HG03097 (cell line): Measurements from ENCODE around the gene KRT3.
"Not testable (repeated sequence)": the region's sequence is repeated elsewhere in the genome, so short reads cannot be mapped to it uniquely, and the experiment has no call there.

Experiments used
- ATAC-seq: cut with Tn5 transposase; IDR thresholded peaks from one replicate; pipeline ENCODE4 v1.9.1; 2021; ENCODE audit not compliant: unreplicated experiment, low FRiP score

Gene KRT3

DNA sequence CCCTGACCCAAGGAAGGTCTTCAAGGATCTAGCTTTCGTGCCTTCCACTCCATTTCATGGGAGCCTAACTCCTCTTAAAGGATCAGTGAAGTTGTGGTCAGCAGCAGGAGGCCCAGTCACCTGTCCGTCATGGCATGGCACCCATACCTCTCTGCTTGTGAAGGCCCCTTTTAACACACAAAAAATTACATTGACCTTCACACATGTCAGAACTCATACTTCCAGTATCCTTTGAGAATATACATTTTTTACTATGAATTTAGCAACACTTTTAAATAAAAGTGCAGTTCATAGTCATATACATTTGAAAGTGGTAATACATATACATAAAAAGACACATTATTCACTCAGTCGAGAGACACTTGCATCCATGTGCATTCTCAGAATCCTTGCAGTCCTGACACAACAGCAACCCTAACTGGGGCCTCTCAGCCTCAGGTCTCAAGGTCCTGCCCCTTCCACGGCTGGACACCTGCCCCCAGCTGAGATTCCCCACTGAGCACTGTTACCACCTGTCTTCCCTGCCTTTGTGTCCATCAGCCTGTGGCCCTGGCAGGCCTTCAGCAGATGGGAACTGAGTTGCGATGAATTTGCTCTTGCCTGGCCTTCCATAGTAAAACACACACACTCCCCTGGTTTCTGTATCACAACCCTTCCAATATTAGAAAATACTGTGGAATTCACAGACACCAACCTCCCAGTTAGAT is 3.7 kb upstream of the KRT3 start:
- ATAC-seq, result no peak

DNA sequence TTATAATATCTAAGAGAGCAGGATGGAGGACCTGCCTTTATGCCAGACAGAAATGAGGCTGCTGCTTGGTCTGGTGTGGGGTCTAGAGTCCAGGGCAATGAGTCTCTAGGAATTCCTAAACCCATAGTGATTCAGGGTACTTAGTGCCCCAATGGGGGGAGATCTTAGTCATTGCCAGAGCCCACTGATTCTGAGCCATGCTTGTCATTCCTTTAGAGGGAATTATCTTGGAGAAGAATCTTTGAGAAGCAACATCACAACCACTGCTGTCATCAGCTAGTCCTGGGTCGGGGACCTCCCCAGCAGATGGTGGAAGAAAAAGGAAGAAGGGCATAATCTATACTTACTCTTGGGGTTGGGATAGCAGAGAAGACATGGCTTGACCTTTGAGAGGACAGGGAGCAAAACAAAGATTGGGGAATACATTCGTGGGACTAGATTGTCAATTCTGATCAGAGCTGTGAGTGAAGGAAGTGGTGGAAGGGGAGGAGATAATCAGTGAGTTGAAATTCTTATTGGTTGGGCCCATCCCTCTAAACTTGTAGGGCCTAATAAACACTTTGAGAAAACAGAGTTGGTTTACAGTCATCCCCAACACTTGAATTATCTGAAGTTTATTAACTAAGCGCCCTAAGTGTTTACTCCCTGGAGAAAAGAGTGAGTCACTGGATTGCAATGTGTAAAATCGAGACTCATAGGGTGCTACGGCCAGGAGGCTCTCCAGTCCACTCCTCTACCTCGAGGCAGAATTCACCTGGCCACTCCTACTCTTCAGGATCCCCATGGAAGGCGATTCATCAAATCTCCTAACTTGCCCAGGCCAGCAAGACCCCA is 3.0 kb upstream of the KRT3 start:
- ATAC-seq, result no peak

DNA sequence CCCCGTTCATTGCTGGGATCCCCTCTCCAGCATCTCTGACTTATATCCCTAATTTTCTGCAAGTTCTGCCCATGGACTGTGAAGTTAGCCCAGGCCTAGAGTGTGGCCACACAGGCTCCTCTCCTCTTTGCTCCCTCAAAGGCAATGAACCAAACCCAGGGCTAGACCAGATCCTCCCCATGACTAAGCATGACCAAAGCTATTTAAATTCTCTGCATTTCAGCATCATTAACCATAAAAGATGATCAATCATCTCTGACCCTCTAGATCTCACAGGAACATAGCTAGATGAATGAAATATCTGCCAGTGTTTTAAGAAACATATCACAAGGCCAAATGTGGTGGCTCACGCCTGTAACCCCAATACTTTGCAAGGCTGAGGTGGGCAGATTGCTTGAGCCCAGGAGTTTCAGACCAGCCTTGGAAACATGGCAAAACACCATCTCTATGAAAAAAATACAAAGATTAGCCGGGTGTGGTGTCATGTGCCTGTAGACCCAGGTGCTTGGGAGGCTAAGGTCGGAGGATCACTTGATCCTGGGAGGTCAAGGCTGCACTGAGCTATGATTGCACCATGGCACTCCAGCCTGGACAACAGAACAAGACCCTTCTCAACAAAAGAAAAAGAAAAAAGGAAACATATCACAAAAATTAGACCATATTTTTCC is 2.2 kb upstream of the KRT3 start:
- ATAC-seq, result no peak

DNA sequence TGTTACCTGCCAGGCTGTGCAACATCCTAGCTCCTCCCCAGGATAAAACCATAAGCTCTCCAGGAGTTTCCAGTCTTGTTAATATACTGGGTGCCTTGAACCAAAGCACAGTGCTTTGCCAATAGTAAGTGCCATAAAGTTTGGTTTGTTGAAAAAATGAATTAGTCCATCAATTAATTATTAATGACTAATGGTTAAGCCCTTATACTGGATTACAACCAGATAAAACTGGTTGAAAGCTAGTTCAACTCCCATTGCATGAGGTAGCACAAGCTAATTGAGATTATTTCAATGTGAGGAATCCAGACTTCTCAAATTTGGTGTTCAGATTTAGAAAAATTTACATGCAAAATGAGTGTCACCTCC is 1.6 kb upstream of the KRT3 start:
- ATAC-seq, result no peak

DNA sequence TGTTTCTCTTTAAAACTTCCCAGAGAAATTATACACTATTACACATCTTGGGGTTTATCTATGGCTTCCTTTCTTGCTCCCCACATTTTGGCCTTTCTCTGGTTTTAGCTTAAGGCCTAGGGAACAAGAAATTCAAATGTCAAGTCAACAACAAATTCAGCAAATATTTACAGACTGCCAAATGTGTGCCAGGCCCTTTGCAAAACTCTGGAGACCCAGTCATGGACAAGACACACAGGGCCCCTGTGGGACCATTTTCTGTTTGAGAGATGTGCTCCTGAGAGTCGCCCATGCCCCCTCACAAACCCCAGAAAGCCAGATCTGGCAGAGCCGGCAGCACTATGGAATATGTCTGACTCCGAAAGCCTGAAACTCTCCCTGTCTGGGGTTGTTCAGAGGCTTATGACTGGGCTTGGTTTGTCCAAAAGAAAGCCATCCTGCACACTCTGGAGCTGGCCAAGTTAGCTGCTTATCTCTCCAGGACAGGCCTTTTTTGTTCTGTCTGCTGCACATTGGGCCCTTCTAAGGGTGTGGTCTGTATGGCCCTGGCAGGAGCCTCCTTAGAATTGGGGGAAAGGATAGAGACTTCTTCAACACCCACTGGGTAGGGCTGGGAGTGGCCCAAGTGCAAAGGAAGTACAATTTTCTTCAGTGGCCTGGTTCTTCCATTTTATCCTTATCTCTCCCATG is 1.1 kb upstream of the KRT3 start:
- no peak for ATAC-seq

DNA sequence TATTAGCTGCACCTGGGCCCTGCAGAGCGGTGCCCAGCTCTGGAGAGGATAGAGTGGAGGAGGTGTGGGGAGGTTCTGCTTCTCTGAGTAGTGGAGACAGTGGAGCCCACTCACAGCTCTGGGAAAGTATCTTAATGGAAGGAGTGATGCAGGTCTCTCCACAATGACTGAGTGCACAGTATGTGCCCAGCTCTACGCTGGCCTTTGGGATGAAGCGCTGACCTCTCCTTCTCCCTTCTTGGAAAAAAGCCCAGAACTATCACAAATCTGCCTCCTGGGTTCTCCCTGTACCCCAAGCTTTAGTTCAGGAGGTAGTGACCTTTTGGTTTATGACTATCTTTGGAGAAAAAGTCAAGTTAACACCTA is 495 bp upstream of the KRT3 start:
- no peak for ATAC-seq

DNA sequence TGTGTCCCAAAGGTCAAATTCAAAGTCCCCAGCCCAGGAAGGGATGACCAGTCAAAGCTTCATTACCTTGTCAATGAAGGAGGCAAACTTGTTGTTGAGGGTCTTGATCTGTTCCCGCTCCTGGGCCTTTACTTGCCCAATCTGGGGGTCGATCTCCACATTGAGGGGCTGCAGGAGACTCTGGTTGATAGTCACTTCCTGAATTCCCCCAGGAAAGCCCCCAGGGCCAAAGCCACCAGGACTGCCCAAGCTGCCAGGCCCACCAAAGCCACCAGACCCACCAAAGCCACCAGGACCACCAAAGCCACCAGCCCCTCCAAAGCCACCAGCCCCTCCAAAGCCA is 614 bp downstream of the KRT3 start:
- not testable (repeated sequence) for ATAC-seq

DNA sequence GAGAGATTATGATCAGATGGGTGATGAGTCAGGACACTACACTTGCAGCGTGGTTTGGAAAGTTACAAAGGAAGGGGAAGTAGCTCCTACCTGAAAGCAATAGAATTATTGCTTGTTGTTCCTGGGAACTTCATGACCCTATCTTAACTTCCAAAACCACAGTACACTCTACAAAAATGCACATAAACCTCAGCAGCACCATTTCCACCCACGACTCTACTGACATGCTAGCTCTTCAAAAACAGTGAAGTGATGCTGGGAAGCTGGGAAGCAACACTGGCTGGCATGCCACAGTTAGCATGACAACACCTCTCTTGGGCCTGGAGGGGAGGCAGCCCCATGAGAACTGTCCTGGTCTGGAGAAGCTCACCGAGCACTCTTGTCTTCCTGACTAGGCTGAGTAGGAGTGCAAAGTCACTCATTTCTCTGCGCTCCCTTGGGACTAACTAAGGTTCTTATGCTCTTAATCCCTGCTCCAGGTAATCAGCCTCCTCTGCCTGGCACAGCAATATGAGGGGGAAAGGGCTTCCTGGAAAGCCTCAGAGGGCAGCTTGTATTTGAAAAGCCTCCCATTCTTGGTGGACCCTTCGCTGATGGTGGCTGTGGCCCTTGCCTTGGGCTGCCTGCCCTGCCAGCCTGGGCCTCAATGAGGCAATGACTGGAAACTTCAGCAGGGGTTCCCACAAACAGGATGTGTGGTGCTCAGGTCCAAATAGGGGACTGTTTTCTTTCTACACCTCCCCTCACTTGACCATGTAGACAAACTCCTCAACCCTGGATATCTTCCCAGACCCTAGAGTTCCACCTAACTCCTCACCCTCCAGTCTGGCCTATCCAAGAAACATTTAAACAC is 1.2 kb downstream of the KRT3 start:
- ATAC-seq, result no peak

DNA sequence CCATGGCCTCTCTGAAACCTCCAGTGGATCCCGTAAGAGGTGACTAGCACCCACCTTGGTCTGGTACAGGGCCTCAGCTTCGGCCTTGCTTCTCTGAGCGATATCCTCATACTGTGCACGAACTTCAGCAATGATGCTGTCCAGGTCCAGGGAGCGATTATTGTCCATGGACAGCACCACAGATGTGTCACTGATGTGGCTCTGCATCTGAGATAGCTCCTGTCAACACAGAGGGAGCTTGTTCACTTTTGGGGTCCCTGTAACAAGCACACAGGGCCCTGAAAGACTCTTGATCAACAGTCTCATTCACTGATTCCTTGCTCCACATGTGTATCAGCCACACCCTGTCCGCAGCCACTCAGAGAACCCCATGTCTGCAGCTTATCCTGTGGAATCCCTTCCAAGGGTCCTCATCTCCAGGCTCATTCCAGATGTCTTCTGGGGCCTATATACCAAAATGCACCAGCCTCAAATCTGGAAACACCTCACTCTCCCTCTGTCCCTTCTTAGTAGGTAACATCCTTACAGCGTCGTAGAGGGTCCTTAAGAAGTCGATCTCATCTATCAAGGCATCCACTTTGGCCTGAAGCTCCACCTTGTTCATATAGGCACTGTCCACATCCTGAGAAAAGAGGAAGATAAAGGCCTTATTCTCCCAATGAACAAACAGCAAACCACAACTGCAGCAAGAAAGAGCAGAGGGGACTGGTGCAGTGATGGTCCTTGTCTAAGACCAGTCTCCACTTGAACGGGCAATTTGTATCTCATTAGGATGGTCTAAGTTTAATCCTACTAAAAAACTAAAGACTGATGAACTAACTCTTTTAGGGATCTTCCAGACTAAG is 3.5 kb downstream of the KRT3 start:
- no peak for ATAC-seq

DNA sequence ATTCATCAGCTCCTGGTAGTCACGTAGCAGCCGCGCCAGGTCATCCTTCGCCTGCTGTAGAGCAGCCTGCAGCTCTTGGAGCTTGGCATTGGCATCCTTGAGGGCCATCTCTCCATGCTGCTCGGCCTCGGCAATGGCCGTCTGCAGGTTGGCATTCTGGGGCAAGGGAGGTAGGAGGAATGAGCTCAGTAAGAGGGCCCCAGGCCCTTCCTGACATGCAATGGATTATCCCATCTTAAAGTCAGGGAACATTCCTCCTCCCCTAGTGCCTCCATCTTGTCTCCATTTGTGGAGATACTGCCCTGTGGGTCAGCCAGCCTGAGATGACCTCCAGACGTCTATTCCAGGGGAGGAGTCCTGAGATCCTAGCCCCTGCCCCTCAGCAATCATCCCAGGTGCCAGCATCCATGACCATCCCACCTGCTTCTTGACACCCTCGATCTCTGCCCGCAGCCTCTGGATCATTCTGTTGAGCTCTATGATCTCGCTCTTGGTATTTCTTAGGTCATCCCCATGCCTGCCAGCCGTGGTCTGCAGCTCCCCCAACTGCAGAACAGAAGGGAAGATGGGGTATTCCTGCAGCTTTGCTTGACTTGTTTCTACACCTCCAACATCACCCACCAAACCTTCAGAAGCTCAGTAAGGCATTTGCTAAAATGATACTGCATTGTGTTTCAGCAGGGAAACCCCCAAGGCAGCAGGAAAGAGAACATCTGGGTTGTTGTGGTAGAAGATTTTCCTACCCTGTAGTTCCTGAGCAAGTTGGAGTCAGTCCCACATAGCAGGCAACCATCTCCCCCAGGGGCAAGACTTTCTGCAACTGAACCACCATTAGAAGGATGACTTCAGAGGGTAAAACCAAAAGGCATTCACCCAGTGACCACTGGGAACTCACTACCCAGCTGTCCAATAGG is 4.4 kb downstream of the KRT3 start:
- no peak for ATAC-seq

DNA sequence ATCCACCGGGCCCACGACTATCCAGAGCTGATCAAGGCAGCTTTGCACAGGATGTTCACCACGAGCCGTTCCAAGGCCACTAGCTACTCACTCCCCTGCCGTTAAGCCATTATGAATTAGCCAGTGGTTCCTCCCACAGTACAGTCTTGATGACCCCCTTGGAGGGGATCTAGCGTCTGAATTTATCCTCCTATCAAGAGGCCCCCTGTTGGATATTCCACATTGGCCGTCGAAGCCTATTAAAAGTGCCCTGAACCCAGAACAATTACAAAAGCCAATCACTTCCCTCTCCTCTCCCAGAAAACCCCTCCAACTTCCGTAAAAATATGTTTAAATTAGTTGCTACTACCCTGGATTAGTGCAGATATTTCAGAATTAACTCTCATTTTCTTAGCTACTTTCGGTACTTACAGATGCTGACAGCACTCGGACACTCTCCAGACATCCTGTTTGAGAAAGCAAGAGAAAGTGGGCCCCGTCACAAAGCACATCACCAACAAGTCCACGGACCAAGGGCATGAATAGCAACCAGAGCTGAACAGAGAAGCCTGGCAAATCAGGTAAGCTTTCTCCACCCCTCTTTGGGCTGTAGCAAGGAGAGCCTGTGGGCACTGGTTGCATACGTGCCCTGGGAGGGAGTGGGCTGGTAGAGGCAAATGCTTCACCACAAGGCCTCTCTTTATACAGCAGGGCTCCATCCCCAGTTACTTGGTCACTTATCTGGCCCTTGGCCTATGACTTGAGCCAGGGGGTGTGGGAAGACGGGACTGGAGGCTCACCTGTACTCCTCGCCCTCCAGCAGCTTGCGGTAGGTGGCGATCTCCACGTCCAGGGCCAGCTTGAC is 5.3 kb downstream of the KRT3 start:
- ATAC-seq, result no peak

DNA sequence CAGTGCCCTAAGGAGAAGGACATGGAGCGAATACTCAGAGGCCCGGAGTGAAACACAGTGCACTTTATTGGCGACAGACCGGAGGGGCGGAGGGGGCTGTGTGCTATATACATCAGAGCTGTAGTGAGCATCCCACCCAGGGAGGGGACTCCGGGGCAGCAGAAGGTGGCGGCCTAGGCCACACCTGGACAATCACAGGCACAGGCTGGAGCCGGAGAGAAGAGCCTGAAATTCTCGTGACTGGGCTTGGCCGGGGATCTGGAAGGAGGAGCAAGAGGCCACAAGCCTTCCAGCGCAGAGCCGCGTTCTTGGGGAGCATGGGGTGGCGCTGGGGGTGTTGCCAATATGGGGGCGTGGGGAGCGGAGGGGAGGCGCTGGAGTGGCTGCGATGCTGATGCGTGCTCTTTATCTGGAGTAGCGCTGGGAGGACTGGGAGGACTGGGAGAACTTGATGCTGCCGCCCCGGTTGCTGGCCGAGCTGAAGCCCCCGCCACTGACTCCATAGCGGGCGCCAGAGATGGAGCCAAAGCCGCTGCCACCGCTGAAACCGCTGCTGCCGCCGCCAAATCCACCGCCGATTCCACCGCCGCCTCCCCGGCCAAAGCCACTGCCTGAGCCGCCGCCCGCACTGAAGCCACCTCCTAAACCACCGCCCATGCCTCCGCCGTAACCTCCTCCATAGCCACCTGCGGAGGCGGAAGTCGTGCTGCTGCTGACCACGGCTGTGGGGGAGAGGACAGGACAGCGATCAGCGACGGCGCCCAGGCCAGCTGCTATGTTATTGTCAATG is 6.1 kb downstream of the KRT3 start:
- no peak for ATAC-seq

DNA sequence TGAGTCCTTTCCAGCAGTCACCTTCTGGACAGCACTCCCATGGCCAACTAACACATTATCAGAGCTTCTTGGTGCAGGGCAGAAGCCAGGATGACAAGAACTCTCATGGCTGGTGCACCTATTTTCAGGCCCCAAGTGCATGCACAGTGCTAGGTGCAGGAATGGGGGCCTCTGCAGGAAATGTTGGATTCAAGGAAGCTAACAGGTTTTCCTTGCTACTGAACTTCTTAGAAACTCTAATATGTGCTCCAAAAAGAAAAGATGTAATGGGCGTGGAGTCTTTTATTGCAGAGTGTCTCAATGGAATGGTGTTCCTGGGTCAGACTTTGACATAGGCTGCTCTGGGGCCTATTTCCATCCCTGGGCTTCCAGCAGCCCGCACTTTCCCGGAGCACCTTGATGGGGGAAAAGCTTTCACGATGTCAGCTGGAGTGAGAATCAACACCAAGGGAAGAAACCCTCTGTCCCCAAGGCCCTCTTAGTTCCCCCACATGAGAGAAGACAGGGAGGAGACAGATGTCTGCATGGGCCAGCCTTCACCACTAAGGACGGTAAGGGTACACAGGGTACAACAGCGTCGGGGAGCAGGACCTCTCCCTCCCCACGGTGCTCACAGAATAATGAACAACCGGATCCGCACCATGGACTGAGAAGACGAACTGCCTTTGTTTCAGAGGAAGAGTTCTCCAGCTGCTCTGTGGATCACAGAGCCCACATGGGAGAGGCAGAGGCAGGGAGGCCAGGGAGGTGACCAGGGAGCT is 6.9 kb downstream of the KRT3 start:
- no peak for ATAC-seq

DNA sequence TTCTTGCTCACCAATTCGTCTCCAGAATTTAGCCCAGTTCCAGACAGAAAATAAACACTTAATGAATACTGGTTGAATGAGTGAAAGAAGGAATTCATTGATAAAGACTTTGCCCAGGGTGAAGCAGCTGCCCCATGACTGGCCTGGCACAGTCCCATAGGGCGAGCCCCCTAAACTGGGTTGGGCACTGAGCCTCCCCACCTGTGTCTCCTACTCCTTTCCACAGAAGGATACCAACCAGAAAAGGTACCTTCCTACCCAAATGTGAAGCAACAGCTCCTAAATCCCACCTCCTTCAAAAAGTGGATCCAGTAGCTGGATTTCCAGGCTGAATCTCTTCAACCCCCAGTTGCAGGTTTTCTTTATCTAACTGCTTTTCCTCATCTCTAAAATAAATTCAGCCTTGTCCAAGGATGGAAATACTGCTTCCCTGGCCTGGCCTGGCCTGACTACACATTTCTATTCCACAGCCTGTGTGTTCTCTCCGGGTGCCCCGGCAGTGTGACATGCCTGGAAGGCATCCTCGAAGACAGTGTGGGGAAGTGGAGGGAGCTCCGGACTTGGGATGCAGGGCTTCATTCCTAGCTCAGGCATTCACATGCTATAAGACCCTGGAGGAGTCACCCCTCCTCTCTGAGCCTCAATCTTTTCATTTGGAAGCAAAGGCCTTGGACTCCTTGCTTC is 7.6 kb downstream of the KRT3 start:
- ATAC-seq, result no peak

DNA sequence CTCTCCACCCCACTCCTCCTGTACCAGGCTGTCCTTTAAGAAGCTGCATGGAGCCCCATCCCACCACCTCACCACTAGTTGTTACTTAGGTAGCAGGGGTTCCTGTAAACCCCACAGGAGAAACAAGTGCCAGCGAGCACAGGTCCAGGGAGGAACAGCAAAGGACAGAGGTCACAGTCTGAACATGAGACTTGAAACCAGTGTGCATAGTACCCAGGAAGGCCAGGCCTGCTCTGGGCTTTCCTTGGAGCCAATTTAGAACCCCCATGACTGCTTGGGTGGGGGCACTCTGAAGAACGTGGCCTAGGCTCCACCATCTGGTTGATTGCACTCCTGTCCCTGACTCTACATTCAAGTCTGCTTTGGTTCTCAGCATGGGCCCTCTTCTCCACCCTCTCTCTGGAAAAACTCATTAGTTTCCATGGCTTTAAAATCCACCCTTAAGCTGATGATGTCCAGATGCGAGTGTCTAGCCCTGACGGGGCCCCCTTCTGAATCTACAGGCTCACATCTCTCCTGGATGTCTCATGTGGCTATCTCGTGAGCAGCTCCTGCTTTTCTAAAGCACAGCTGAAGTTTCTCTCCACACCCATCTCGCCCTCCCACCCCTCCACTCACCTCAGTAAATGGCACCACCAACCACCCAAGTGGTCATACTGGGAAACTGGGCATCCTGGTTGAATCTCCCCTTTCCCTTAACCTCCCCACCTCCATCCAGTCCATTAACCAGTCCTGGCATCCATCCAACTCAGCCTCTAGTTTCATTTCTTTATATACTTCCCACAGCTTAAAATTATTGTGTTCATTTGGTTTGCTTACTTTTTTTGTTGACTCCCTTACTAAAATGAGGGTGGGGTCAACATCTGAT is 8.4 kb downstream of the KRT3 start:
- no peak for ATAC-seq
